ENCODE measurements around the gene TSPAN31. TPM values are rescaled to one million over a fixed set of nuclear protein-coding genes. Genes with fewer than 3 reads are reported as not detected.

TSPAN31 gene, protein sequence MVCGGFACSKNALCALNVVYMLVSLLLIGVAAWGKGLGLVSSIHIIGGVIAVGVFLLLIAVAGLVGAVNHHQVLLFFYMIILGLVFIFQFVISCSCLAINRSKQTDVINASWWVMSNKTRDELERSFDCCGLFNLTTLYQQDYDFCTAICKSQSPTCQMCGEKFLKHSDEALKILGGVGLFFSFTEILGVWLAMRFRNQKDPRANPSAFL
- total RNA-seq (10 to 100 TPM; 27.1 to 93.1 (median 33.4) TPM), polyA plus RNA-seq (10 to 100 TPM; 16.9 to 25.9 (median 25.3) TPM)
- long read RNA-seq, donor 1, transcript TSPAN31-201 (6 exons, 1,849 nt) = major isoform, 15 of 16 reads
- long read RNA-seq, donor 1, partial matches to known transcripts = 0 of 16 reads
- long read RNA-seq, donor 1, other reads (novel, unspliced or antisense) = 0 of 16 reads
- long read RNA-seq, donor 2, transcript TSPAN31-201 (6 exons, 1,849 nt) = major isoform, 11 of 11 reads
- long read RNA-seq, donor 2, partial matches to known transcripts = 0 of 11 reads
- long read RNA-seq, donor 2, other reads (novel, unspliced or antisense) = 0 of 11 reads

- intact Hi-C loops (cut with DNase I; ENCODE audit: low total_unique reads) = no loop called here
- Histone ChIP-seq H3K4me3 (peak within 1 kb of the TSS; percentile 42 to 78 (median 63)), H3K27me3 (replicated peaks in 1 of 7) (peaks cover 0 to 5% (median 0%) of the 10 kb centered on the region in 7 donors), H3K4me1 (peaks cover 18 to 63% (median 49%) of the 10 kb centered on the region in 6 donors), H3K36me3 (peaks cover 0 to 44% (median 31%) of the 10 kb centered on the region in 6 donors), H3K9me3 (no peaks in the 10 kb centered on the region), H3K27ac (peak within 1 kb of the TSS; percentile 86 to 94 (median 92))
- peak in 1 of 3 donors; percentile 73 for TF ChIP-seq POLR2A (IDR thresholded peaks at IDR 0.05)
- TF ChIP-seq CTCF (IDR thresholded peaks at IDR 0.05 in 8 of 11, conservative IDR thresholded peaks at IDR 0.05 in 3 of 11) = peak in 5 of 11 experiments; percentile 21 to 38 (median 26)
- peak; percentile 69 to 91 (median 89) for TF ChIP-seq POLR2AphosphoS5 (IDR thresholded peaks at IDR 0.05)
- DNase-seq = peak; percentile 98
- WGBS, 5 donors = 0 to 2% (median 1%) methylated on average over 29 of the region's 29 CpGs
Measured at GRCh38 chr12:57744777-57745484, at the start of gene TSPAN31. Gene TSPAN31, plus strand, starts transcription at chr12:57745039. Its CDS starts 116 bp downstream, at chr12:57745155.

DNA sequence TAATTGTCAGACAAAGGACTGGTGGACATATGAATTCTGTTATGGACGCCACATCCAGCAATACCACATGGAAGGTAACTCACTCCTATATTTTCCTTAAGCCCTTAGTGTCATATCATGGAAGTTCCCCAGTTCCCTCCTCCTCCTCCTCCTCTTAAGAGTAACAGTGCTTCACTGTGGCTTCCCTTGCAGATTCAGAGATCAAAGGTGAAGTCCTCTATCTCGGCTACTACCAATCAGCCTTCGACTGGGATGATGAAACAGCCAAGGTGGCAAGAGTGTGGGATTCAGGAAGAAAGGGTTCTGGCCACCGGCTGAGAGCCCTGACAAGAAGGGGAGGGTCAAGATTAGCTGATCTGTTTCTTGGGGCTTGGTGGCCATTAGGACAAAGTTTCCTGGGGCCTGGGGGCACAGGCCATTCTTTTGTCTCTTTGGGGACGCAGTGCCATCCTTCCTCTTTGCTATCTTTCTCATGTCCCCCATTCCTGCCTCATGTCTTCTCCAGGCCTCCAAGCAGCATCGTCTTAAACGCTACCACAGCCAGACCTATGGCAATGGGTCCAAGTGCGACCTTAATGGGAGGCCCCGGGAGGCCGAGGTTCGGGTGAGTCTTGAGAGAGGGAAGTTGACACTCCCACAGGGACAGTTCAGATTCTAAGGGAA lies 48.9 kb upstream of the TSPAN31 start:
- WGBS, 5 donors = 92 to 96% (median 93%) methylated on average over 11 of the region's 11 CpGs
- Histone ChIP-seq H3K36me3 (peaks cover 0 to 60% (median 25%) of the 10 kb centered on the region in 6 donors), H3K27ac (no peak overlapping the region), H3K27me3 (replicated peaks in 1 of 7) (no peaks in the 10 kb centered on the region), H3K9me3 (no peaks in the 10 kb centered on the region), H3K4me1 (peaks cover 8 to 45% (median 21%) of the 10 kb centered on the region in 6 donors), H3K4me3 (no peak overlapping the region)
- no peak for TF ChIP-seq CTCF (IDR thresholded peaks at IDR 0.05 in 8 of 11, conservative IDR thresholded peaks at IDR 0.05 in 3 of 11)
- no peak for TF ChIP-seq POLR2AphosphoS5 (IDR thresholded peaks at IDR 0.05)
- TF ChIP-seq POLR2A (IDR thresholded peaks at IDR 0.05) = no peak
- no peak for DNase-seq
- intact Hi-C loops (cut with DNase I; ENCODE audit: low total_unique reads) = no loop called here

GRCh38 chr12:57697076-57697475 lies 47.8 kb upstream of the TSPAN31 start:
- intact Hi-C loops (cut with DNase I; ENCODE audit: low total_unique reads) = no loop called here
- 93 to 100% (median 100%) methylated on average over 1 of the region's 1 CpG for WGBS, 5 donors
- no peak overlapping the region for H3K27ac ChIP-seq
- no peaks in the 10 kb centered on the region for H3K9me3 ChIP-seq
- H3K4me3 ChIP-seq = no peak overlapping the region
- TF ChIP-seq POLR2AphosphoS5 (IDR thresholded peaks at IDR 0.05) = no peak
- TF ChIP-seq CTCF (IDR thresholded peaks at IDR 0.05 in 8 of 11, conservative IDR thresholded peaks at IDR 0.05 in 3 of 11) = no peak
- TF ChIP-seq POLR2A (IDR thresholded peaks at IDR 0.05) = no peak
- H3K27me3 ChIP-seq (replicated peaks in 1 of 7) = no peaks in the 10 kb centered on the region
- DNase-seq = no peak
- H3K36me3 ChIP-seq = peaks cover 0 to 72% (median 33%) of the 10 kb centered on the region in 6 donors
- H3K4me1 ChIP-seq = peaks cover 8 to 46% (median 21%) of the 10 kb centered on the region in 6 donors

Measured in spleen (tissue), 13 donors.